SU-DHL-6 (cell line): ENCODE data around the gene PRKCE.

Experiments
- EZH2phosphoT487 ChIP-seq: fragments of 200-600 bp; sonication (generic), shearing (Covaris generic); conservative IDR thresholded peaks from 2 replicates; pipeline ENCODE4 v1.6.1; 2018; ENCODE audit warnings: mild to moderate bottlenecking, antibody characterized with exemption, low read length, moderate library complexity, mixed read lengths
- TF ChIP-seq, protein P1 (sequence below): fragments of 200-600 bp; sonication (generic); IDR thresholded peaks from one replicate; pipeline ENCODE4 v1.5.1; 2017; ENCODE audit warnings: antibody characterized with exemption, mild to moderate bottlenecking, low read length, moderate library complexity; ENCODE audit not compliant: insufficient read depth, poor library complexity, severe bottlenecking

DNA sequence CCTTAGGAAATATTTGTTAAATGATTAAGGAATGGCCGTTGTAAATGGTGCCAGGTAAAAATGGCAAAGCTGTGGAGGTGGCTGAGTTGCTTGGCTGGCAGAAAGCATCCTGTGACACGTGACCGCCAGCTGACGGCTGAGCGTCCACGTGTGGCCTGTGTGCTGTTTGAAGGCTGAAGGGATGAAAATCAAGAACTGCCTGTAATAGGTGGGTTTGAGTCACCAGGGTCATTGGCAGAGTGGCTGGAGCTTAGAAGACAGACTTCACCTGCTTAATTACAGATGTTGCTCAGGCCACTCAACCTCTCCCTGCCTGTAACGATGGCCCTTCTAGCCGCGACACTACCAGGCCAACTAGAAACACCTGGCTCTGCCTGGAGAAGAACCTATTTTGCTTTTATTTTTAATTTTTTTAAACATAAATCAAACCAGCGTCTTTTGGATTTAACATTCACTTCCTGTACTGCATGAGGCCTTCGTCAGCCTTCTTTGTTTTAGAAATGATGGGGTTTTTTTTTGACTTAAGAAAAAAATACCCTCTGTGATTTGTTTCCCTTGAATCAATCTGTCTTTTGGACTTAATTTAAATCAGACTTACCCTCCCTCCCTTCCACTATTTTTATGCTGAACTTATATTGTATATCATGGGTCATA lies 206.5 kb downstream of the PRKCE start:
- TF ChIP-seq EZH2phosphoT487 = no peak
- TF ChIP-seq, protein P1, sequence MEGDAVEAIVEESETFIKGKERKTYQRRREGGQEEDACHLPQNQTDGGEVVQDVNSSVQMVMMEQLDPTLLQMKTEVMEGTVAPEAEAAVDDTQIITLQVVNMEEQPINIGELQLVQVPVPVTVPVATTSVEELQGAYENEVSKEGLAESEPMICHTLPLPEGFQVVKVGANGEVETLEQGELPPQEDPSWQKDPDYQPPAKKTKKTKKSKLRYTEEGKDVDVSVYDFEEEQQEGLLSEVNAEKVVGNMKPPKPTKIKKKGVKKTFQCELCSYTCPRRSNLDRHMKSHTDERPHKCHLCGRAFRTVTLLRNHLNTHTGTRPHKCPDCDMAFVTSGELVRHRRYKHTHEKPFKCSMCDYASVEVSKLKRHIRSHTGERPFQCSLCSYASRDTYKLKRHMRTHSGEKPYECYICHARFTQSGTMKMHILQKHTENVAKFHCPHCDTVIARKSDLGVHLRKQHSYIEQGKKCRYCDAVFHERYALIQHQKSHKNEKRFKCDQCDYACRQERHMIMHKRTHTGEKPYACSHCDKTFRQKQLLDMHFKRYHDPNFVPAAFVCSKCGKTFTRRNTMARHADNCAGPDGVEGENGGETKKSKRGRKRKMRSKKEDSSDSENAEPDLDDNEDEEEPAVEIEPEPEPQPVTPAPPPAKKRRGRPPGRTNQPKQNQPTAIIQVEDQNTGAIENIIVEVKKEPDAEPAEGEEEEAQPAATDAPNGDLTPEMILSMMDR = no peak
